Stimulated activated CD8-positive, alpha-beta memory T cell treated with anti-CD3 and anti-CD28 coated beads, Interleukin-2, amount 100 ng/mL, for 1 hour (primary cell): ENCODE data around the gene MAGEF1.

ENCODE experiments used
- DNase-seq, 2 donors: peaks; one replicate each; pipeline ENCODE4 v3.0.0-alpha.2; 2020; ENCODE audit warnings: low read depth in 2 of 2

MAGEF1 gene

DNA sequence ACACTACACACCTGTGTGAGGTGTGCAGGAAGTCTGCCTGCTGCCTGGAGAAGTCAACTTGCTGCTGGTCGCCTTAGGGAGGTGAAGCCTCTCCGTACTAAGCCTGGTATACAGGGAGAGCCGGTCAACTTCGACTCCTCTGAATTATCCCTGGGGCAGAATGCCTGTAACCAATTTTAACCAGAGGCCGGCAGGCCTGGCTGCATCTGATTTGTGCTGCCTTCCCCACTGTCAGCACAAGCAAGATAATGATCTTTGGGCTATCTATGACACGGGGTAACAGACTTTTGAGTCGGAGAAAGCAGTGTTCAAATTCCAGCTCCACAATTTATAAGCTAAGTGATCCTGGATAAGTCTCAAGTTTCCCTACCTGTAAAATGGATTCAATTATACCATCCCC lies 42.3 kb downstream of the MAGEF1 start:
- no peak for DNase-seq

DNA sequence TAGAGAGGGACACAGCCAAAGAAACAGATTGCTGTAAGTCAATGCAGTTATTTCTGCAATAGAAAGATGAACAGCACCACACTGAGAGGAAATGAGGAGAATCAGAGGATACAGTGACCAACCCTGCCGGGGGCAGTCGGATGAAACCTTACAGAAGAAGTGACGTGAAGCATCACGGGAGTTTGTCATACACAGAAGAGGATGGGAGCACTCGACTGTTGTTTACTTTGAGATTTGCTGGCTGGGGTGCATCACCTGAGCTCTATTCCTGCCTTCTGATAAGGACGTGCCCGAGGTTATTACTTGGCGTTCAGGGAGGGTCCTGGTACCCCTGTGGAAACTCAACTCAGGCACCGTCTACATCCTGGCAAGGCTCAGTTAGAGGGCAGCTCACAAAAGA lies 45.4 kb downstream of the MAGEF1 start:
- no peak for DNase-seq

DNA sequence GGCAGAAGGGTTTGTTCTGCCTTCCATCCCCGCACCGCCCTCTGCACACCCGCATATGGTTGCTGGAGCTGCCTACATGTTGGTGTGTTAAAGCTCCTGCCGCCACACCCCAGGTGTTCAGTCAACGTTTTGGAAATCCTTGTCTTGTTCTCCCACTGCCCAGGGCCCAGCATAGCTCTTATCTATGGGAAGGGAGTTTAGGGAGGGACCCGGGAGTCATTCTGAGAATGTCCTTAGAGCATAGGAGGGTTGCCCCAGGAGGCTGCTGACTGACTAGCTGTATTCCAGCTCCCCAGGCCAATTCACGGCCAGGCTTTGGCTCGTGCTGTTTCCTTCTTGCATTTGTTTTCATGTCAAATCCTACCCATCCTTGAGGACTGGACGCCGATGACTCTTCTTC lies 46.8 kb downstream of the MAGEF1 start:
- no peak for DNase-seq

DNA sequence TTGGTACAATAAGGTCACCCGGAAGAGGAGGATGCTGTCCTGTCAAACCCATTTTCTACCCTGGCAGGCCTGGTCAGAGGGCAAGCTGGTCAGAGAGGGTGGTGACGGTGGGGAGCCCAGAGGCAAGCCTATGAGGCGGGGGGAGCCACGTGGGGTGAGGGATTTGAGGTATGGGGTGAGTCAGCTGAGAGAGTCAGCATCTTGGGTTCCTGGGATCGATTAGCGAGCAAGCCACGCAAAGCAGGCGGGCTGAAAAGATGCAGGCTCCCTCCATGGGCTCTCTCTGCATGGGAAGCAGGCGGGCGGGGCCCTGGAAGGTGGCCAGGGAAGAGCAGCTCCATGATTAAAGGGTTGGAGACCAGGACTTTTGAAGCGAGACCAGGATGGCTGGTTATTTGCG lies 48.1 kb downstream of the MAGEF1 start:
- DNase-seq = no peak

DNA sequence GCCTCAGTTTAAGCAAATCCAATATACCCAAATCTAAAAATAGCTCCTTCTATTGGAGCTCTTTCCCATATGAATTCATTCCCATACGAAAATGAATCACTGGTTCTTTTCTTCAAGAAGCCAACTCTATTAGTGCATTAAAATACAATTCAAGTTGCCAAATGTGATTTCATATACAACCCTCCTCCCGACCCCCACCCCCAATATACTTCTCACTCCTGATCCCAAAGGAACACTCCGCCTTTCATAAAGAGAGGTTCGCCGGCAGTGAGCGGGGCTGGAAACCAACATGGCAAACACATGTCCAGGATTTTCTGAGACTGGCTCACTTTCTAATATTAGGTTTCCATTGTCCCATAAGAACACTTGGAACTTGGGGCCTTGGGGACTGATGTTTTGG lies 48.5 kb downstream of the MAGEF1 start:
- DNase-seq = no peak

DNA sequence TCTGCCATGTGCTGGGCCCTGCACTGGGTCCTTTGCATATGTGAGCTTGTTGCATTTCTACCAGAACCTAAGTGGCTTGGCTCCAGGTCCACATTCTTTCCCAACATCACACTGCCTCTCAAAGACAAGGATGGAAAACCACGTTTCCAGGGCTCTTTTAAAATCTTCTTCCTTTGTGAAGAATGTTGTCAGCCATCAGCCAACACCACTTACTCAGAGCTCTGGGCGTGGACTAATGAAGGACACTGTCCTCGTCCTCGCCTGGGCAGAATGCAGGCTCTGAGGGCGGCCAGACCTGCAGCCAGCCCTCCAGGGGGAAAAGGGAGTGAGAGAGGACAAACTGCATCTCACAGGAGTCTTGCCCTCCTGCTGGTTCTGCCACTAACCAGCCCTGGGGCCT lies 49.7 kb downstream of the MAGEF1 start:
- no peak for DNase-seq

DNA sequence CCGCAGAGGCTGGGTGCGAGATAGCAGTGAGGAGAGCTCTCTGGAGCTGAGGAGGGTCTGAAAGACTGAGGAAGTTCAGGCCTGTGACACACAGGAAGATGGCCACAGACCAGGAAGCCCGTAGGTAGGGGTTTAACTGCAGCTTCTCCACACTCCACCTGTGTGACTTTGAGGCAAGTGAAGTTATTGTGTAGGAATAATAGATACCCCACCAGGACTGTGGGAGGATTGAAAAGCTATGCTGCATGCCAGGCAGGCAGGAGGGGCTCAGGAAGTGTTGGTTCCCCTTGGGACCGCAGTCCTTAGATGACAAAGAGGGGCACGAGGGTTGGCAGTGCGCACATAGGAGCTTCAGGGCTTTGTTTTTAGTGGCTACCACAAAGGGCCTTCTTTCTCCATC lies 50.9 kb downstream of the MAGEF1 start:
- DNase-seq = no peak
